Uterus (tissue), 2 donors: Measurements from ENCODE around the gene GPR33.

Source experiments
- POLR2A ChIP-seq, 2 donors: fragments of 450-650 bp; IDR thresholded peaks; one replicate each; pipeline ENCODE4 v1.6.1; 2016; ENCODE audit warnings: antibody characterized with exemption in 2 of 2, mild to moderate bottlenecking in 1 of 2, moderate library complexity in 1 of 2
- TF ChIP-seq, protein P1 (sequence below), 4 experiments: fragments of 200-600 bp in 2 of 4; fragments of 450-650 bp in 2 of 4; sonication (generic) in 2 of 4; IDR thresholded peaks; one replicate each; pipeline ENCODE4 v1.5.1; 2016 to 2019; ENCODE audit warnings: antibody characterized with exemption in 4 of 4, mild to moderate bottlenecking in 2 of 4, moderate library complexity in 1 of 4

DNA sequence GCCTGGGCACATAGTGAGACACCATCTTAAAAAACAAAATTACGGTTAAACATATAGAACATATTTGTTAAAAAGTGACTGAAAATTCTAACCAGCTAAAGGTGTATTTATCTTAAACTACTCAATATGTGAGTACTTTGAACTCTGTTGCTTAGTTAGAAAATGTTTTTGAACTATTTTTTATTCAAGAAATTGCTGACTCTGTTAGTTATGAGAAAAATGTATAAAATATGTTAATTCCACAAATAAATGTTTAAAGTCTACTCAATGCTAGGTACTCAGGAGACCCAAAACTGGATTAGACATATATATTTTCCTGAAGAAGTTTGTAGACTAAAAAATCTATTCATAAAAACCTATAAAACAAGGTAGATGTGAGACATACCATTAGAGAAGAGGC is 23.0 kb upstream of the GPR33 start:
- TF ChIP-seq, protein P1, sequence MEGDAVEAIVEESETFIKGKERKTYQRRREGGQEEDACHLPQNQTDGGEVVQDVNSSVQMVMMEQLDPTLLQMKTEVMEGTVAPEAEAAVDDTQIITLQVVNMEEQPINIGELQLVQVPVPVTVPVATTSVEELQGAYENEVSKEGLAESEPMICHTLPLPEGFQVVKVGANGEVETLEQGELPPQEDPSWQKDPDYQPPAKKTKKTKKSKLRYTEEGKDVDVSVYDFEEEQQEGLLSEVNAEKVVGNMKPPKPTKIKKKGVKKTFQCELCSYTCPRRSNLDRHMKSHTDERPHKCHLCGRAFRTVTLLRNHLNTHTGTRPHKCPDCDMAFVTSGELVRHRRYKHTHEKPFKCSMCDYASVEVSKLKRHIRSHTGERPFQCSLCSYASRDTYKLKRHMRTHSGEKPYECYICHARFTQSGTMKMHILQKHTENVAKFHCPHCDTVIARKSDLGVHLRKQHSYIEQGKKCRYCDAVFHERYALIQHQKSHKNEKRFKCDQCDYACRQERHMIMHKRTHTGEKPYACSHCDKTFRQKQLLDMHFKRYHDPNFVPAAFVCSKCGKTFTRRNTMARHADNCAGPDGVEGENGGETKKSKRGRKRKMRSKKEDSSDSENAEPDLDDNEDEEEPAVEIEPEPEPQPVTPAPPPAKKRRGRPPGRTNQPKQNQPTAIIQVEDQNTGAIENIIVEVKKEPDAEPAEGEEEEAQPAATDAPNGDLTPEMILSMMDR (IDR thresholded peaks at IDR 0.05): no peak
- TF ChIP-seq POLR2A (IDR thresholded peaks at IDR 0.05): no peak
